HG03432 (cell line): ENCODE results near the gene ENGASE.

Source experiments
- ATAC-seq: cut with Tn5 transposase; IDR thresholded peaks from one replicate; pipeline ENCODE4 v1.9.1; 2021; ENCODE audit warnings: mild to moderate bottlenecking, moderate library complexity; ENCODE audit not compliant: unreplicated experiment

Gene ENGASE

GRCh38 chr17:79078476-79079190, 4.0 kb downstream of the ENGASE start:
- no peak for ATAC-seq

- no peak for ATAC-seq
Observed at GRCh38 chr17:79079421-79080200, 5.0 kb downstream of the ENGASE start.

GRCh38 chr17:79080349-79080748, 5.7 kb downstream of the ENGASE start:
- no peak for ATAC-seq

- no peak for ATAC-seq
Observed at GRCh38 chr17:79080761-79081290, 6.2 kb downstream of the ENGASE start.

- no peak for ATAC-seq
Observed at GRCh38 chr17:79081571-79082276, 7.1 kb downstream of the ENGASE start.

- no peak for ATAC-seq
Observed at GRCh38 chr17:79082311-79083190, 7.9 kb downstream of the ENGASE start.

- ATAC-seq: no peak
Observed at GRCh38 chr17:79083191-79083971, 8.8 kb downstream of the ENGASE start.

- no peak for ATAC-seq
Observed at GRCh38 chr17:79084291-79085153, 9.9 kb downstream of the ENGASE start.

GRCh38 chr17:79085154-79085920, 10.7 kb downstream of the ENGASE start:
- ATAC-seq: no peak

- no peak for ATAC-seq
Observed at GRCh38 chr17:79085921-79086551, 11.4 kb downstream of the ENGASE start.

GRCh38 chr17:79086609-79087427, 12.2 kb downstream of the ENGASE start:
- ATAC-seq: no peak

- no peak for ATAC-seq
Observed at GRCh38 chr17:79087428-79088143, 13.0 kb downstream of the ENGASE start.

- ATAC-seq: no peak
Observed at GRCh38 chr17:79088247-79088996, 13.8 kb downstream of the ENGASE start.

- no peak for ATAC-seq
Observed at GRCh38 chr17:79088997-79089328, 14.3 kb downstream of the ENGASE start.

- ATAC-seq: no peak
Observed at GRCh38 chr17:79089720-79090442, 15.3 kb downstream of the ENGASE start.
